SU-DHL-6 (cell line): Measurements from ENCODE around the gene ITGA6.

Experiments
- EZH2phosphoT487 ChIP-seq: fragments of 200-600 bp; sonication (generic), shearing (Covaris generic); conservative IDR thresholded peaks from 2 replicates; pipeline ENCODE4 v1.6.1; 2018; ENCODE audit warnings: mild to moderate bottlenecking, antibody characterized with exemption, low read length, moderate library complexity, mixed read lengths
- TF ChIP-seq, protein P1 (sequence below): fragments of 200-600 bp; sonication (generic); IDR thresholded peaks from one replicate; pipeline ENCODE4 v1.5.1; 2017; ENCODE audit warnings: antibody characterized with exemption, mild to moderate bottlenecking, low read length, moderate library complexity; ENCODE audit not compliant: insufficient read depth, poor library complexity, severe bottlenecking

DNA sequence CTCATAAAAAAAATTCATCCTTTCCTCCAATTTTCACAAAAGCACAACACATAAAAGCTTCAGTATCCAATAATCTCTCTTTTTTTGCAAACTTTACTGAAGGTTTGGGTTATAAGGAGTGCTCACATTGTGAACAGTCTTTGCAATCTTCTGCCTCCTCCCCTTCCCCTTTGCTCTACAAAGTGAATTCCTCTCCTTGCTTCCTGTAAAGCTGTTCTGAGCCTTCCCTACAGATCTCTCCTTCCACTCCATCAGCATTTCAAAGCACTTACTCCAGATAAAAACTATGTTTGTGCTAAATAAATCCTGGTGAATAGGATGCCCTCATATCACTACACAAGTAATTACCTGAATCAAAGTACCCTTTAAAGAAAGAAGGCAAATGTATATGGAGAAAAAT is 123.9 kb downstream of the ITGA6 start:
- TF ChIP-seq, protein P1, sequence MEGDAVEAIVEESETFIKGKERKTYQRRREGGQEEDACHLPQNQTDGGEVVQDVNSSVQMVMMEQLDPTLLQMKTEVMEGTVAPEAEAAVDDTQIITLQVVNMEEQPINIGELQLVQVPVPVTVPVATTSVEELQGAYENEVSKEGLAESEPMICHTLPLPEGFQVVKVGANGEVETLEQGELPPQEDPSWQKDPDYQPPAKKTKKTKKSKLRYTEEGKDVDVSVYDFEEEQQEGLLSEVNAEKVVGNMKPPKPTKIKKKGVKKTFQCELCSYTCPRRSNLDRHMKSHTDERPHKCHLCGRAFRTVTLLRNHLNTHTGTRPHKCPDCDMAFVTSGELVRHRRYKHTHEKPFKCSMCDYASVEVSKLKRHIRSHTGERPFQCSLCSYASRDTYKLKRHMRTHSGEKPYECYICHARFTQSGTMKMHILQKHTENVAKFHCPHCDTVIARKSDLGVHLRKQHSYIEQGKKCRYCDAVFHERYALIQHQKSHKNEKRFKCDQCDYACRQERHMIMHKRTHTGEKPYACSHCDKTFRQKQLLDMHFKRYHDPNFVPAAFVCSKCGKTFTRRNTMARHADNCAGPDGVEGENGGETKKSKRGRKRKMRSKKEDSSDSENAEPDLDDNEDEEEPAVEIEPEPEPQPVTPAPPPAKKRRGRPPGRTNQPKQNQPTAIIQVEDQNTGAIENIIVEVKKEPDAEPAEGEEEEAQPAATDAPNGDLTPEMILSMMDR, result no peak
- TF ChIP-seq EZH2phosphoT487, result no peak
